A673 (cell line): ENCODE results near the gene DOK4. TPM values are rescaled to one million over a fixed set of nuclear protein-coding genes. Genes with fewer than 3 reads are reported as not detected.

Experiments used
- BruUV-seq: library from RNA; stranded (reverse); fragments of 400-500 nt; replicated peaks from 2 replicates; lab custom pipeline; 2021; lab: Mats Ljungman, UMichigan
- CTCF ChIA-PET: fragments of 300-600 bp; sonication (Branson Sonifier 250); formaldehyde crosslinking; loops from one replicate; lab custom pipeline; 2022; ENCODE audit warnings: antibody characterized with exemption; lab: Charles Lee
- POLR2A ChIA-PET: fragments of 300-600 bp; sonication (Branson Sonifier 250); formaldehyde crosslinking; loops from one replicate; lab custom pipeline; 2022; ENCODE audit warnings: antibody characterized with exemption; ENCODE audit not compliant: low non-redundant PET; lab: Charles Lee
- DNase-seq: peaks from one replicate; pipeline ENCODE4 v3.0.0-alpha.2; 2015; ENCODE audit warnings: low spot score
- H3K27ac ChIP-seq: fragments of 200-600 bp; sonication (generic); 2 replicates; pipeline ENCODE4 v1.5.1; 2016; ENCODE audit warnings: mixed run types, low read depth, mild to moderate bottlenecking, mixed read lengths, antibody characterized with exemption, low read length; ENCODE audit not compliant: poor library complexity, severe bottlenecking
- H3K27me3 ChIP-seq: fragments of 200-600 bp; sonication (generic); replicated peaks from 2 replicates; pipeline ENCODE4 v1.6.1; 2017; ENCODE audit warnings: mixed run types, low read depth, mild to moderate bottlenecking, mixed read lengths, antibody characterized with exemption, low read length; ENCODE audit not compliant: insufficient read depth, poor library complexity
- H3K36me3 ChIP-seq: fragments of 200-600 bp; sonication (generic); 2 replicates; pipeline ENCODE4 v1.6.1; 2016; ENCODE audit warnings: mixed run types, mild to moderate bottlenecking, mixed read lengths, antibody characterized with exemption, low read length; ENCODE audit not compliant: insufficient read depth, poor library complexity, severe bottlenecking
- H3K4me1 ChIP-seq: fragments of 200-600 bp; sonication (generic); 2 replicates; pipeline ENCODE4 v1.6.1; 2017; ENCODE audit warnings: mixed run types, mild to moderate bottlenecking, mixed read lengths, antibody characterized with exemption, low read length; ENCODE audit not compliant: insufficient read depth, poor library complexity, severe bottlenecking
- H3K4me3 ChIP-seq: fragments of 200-600 bp; sonication (generic); 2 replicates; pipeline ENCODE4 v1.5.1; 2016; ENCODE audit warnings: low read depth, mixed run types, mild to moderate bottlenecking, mixed read lengths, low read length; ENCODE audit not compliant: poor library complexity, severe bottlenecking
- H3K9me3 ChIP-seq: fragments of 200-600 bp; sonication (generic); 2 replicates; pipeline ENCODE4 v1.6.1; 2016; ENCODE audit warnings: mixed run types, low read depth, mild to moderate bottlenecking, mixed read lengths, antibody characterized with exemption, low read length; ENCODE audit not compliant: poor library complexity, severe bottlenecking
- EZH2 ChIP-seq: fragments of 200-600 bp; sonication (generic); IDR thresholded peaks from 2 replicates; pipeline ENCODE4 v1.6.1; 2017; ENCODE audit warnings: borderline replicate concordance, low read depth, mild to moderate bottlenecking, mixed read lengths, antibody characterized with exemption, low read length; ENCODE audit not compliant: poor library complexity, severe bottlenecking
- intact Hi-C: fragments of 100-400 bp; cut with micrococcal nuclease; formaldehyde crosslinking; loops from one replicate; pipeline ENCODE4 v1.10.0; 2022; ENCODE audit not compliant: unreplicated experiment
- total RNA-seq: library from RNA; stranded (reverse); gene quantifications from 2 replicates; pipeline ENCODE4 v1.2.3, GENCODE V29; 2021
- TF ChIP-seq, protein P1 (sequence below): fragments of 300-800, 200-600 bp; sonication (generic); conservative IDR thresholded peaks from 2 replicates; pipeline ENCODE4 v1.5.1; 2017; ENCODE audit warnings: low read depth, mild to moderate bottlenecking, antibody characterized with exemption, low read length, moderate library complexity, mixed read lengths

DOK4 gene
- total RNA-seq, 1 experiment from 2014 or later = 14.3 TPM

DNA sequence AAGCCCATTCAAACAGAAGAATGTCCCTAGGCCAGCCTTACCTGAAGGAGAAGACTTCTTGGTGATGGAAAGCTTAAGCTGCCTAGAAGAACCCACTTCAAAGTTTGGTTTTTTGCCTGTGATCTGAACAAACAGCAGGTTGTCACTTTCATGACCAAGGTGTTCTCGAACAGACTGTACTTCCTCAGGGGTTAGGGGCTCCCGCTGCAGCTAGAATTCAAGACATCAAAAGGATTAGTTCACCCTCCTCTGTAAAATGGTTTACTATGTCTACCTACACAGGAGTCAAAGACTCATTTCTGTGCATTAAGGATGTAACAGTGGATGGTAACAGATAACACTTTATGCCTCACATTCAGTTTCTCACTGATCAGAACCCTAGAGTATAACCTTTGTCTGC, 52.3 kb downstream of the DOK4 start:
- intact Hi-C loops = no loop called here
- no TSS peak for BruUV-seq
- Histone ChIP-seq H3K36me3 (peaks cover 81% of the 10 kb centered on the region), H3K9me3 (no peaks in the 10 kb centered on the region), H3K4me1 (no peaks in the 10 kb centered on the region), H3K27me3 (no peaks in the 10 kb centered on the region), H3K4me3 (no peak overlapping the region), H3K27ac (no peak overlapping the region)
- no peak for TF ChIP-seq EZH2
- TF ChIP-seq, protein P1, sequence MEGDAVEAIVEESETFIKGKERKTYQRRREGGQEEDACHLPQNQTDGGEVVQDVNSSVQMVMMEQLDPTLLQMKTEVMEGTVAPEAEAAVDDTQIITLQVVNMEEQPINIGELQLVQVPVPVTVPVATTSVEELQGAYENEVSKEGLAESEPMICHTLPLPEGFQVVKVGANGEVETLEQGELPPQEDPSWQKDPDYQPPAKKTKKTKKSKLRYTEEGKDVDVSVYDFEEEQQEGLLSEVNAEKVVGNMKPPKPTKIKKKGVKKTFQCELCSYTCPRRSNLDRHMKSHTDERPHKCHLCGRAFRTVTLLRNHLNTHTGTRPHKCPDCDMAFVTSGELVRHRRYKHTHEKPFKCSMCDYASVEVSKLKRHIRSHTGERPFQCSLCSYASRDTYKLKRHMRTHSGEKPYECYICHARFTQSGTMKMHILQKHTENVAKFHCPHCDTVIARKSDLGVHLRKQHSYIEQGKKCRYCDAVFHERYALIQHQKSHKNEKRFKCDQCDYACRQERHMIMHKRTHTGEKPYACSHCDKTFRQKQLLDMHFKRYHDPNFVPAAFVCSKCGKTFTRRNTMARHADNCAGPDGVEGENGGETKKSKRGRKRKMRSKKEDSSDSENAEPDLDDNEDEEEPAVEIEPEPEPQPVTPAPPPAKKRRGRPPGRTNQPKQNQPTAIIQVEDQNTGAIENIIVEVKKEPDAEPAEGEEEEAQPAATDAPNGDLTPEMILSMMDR = no peak
- CTCF ChIA-PET = no interaction called here
- POLR2A ChIA-PET = no interaction called here
- DNase-seq = no peak

DNA sequence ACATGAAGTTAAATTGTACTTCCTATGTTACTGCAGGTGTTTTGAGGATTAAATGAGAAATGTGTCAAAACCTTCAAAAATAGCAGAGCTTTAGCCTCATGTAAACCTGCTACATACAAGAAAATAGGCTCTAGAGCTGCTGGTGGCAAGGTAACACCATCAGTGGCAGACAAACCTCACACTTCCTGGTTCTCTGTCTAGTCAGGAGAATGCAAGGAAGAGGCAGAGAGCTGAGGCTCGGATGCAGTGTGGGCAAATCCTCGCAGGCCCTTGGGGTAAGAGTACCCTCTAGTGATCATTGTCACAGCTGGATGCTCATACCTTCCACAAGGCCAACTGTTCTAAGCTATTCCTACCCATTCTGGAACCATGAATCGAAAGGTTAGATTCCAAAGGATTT, 53.3 kb downstream of the DOK4 start:
- H3K4me1 ChIP-seq = no peaks in the 10 kb centered on the region
- TF ChIP-seq, protein P1 = no peak
- TF ChIP-seq EZH2 = no peak
- intact Hi-C loops = no loop called here
- H3K4me3 ChIP-seq = no peak overlapping the region
- no peak for DNase-seq
- CTCF ChIA-PET = no interaction called here
- H3K27ac ChIP-seq = no peak overlapping the region
- POLR2A ChIA-PET = no interaction called here
- no peaks in the 10 kb centered on the region for H3K9me3 ChIP-seq
- no peaks in the 10 kb centered on the region for H3K27me3 ChIP-seq
- peaks cover 82% of the 10 kb centered on the region for H3K36me3 ChIP-seq
- no TSS peak for BruUV-seq

DNA sequence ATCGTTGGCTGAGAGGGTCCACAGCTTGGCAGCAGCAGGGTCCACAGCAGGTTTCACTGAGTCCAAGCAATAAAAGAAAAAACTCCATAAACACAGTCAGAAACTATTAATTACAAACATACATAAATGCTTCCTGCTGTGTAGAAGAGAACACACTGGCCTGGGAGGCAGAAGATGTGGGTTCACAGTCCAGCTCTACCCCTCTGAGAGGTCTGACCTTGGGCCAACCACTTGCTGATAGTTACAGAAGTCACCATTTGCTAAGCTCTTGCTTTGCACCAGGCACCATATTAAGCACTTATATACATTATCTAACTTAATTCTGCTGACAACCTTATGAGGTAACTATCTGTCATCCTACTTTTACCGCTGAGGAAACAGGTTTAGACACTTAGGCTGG, 53.8 kb downstream of the DOK4 start:
- no peak overlapping the region for H3K4me3 ChIP-seq
- BruUV-seq = no TSS peak
- intact Hi-C loops = no loop called here
- no peaks in the 10 kb centered on the region for H3K9me3 ChIP-seq
- DNase-seq = no peak
- no peak overlapping the region for H3K27ac ChIP-seq
- peaks cover 78% of the 10 kb centered on the region for H3K36me3 ChIP-seq
- H3K4me1 ChIP-seq = no peaks in the 10 kb centered on the region
- ChIA-PET POLR2A (no interaction called here), CTCF (no interaction called here)
- TF ChIP-seq, protein P1 = no peak
- no peak for TF ChIP-seq EZH2
- no peaks in the 10 kb centered on the region for H3K27me3 ChIP-seq
